Thyroid gland (tissue), 4 donors: ENCODE data around the gene DHCR24. TPM values are rescaled to one million over a fixed set of nuclear protein-coding genes. Genes with fewer than 3 reads are reported as not detected.

Experiments used
- DNase-seq, 2 donors: peaks; one replicate each; pipeline ENCODE4 v3.0.0-alpha.2; 2019
- H3K27ac ChIP-seq, 3 donors: fragments of 200-600 bp; sonication (generic); 1 replicate in 2 of 3; 2 replicates in 1 of 3; pipeline ENCODE4 v1.5.1; 2016 to 2019; ENCODE audit warnings: mild to moderate bottlenecking in 1 of 3, moderate library complexity in 1 of 3
- H3K27me3 ChIP-seq: fragments of 200-600 bp; sonication (generic); one replicate; pipeline ENCODE4 v1.5.1; 2019
- H3K36me3 ChIP-seq, 2 donors: fragments of 200-600 bp; sonication (generic); one replicate each; pipeline ENCODE4 v1.5.1; 2016 to 2019
- H3K4me1 ChIP-seq, 2 donors: fragments of 200-600 bp; sonication (generic); one replicate each; pipeline ENCODE4 v1.5.1; 2017 to 2019
- H3K4me3 ChIP-seq, 3 donors: fragments of 200-600 bp; sonication (generic); replicated peaks in 1 of 3; 1 replicate in 2 of 3; 2 replicates in 1 of 3; pipeline ENCODE4 v1.5.1; 2016; ENCODE audit warnings: mild to moderate bottlenecking in 1 of 3
- H3K9me3 ChIP-seq: fragments of 200-600 bp; sonication (generic); one replicate; pipeline ENCODE4 v1.5.1; 2017
- POLR2A ChIP-seq, 2 donors: fragments of 450-650 bp; IDR thresholded peaks; one replicate each; pipeline ENCODE4 v1.6.1; 2017; ENCODE audit warnings: antibody characterized with exemption in 2 of 2, mild to moderate bottlenecking in 2 of 2, moderate library complexity in 1 of 2
- WGBS, 2 donors: methylation state at CpG; one replicate each; pipeline ENCODE4 v1.1.5; 2017; 5-methylcytosine and 5-hydroxymethylcytosine counted together
- intact Hi-C: fragments of 100-400 bp; cut with DNase I; formaldehyde crosslinking; loops from one replicate; pipeline ENCODE4 v1.15.1; 2023
- total RNA-seq, 4 donors: library from RNA; depleted of rRNA; stranded (reverse); fragments of >200 nt; gene quantifications; one replicate each; pipeline ENCODE4 v1.2.3, GENCODE V29; 2016
- TF ChIP-seq, protein P1 (sequence below), 6 experiments: fragments of 200-600 bp in 3 of 6; fragments of 450-650 bp in 3 of 6; sonication (generic) in 3 of 6; IDR thresholded peaks; one replicate each; pipeline ENCODE4 v1.5.1; 2016 to 2019; ENCODE audit warnings: antibody characterized with exemption in 6 of 6, mild to moderate bottlenecking in 2 of 6, inconsistent platforms in 1 of 6, moderate library complexity in 1 of 6

DHCR24 gene
- total RNA-seq, 4 donors from 2014 or later = 22.4 to 82.2 (median 40.4) TPM

GRCh38 chr1:54853096-54853792, 33.8 kb downstream of the DHCR24 start:
- TF ChIP-seq, protein P1, sequence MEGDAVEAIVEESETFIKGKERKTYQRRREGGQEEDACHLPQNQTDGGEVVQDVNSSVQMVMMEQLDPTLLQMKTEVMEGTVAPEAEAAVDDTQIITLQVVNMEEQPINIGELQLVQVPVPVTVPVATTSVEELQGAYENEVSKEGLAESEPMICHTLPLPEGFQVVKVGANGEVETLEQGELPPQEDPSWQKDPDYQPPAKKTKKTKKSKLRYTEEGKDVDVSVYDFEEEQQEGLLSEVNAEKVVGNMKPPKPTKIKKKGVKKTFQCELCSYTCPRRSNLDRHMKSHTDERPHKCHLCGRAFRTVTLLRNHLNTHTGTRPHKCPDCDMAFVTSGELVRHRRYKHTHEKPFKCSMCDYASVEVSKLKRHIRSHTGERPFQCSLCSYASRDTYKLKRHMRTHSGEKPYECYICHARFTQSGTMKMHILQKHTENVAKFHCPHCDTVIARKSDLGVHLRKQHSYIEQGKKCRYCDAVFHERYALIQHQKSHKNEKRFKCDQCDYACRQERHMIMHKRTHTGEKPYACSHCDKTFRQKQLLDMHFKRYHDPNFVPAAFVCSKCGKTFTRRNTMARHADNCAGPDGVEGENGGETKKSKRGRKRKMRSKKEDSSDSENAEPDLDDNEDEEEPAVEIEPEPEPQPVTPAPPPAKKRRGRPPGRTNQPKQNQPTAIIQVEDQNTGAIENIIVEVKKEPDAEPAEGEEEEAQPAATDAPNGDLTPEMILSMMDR (IDR thresholded peaks at IDR 0.05) = no peak
- no peak for TF ChIP-seq POLR2A (IDR thresholded peaks at IDR 0.05)
- Histone ChIP-seq H3K4me1 (no peaks in the 10 kb centered on the region), H3K27me3 (no peaks in the 10 kb centered on the region), H3K36me3 (peaks cover 0 to 17% of the 10 kb centered on the region in 2 donors), H3K27ac (no peak overlapping the region), H3K4me3 (no peak overlapping the region), H3K9me3 (no peaks in the 10 kb centered on the region)
- WGBS, 2 donors = 91 to 97% methylated on average over 9 of the region's 9 CpGs
- no peak for DNase-seq
- intact Hi-C loops = no loop called here

DNA sequence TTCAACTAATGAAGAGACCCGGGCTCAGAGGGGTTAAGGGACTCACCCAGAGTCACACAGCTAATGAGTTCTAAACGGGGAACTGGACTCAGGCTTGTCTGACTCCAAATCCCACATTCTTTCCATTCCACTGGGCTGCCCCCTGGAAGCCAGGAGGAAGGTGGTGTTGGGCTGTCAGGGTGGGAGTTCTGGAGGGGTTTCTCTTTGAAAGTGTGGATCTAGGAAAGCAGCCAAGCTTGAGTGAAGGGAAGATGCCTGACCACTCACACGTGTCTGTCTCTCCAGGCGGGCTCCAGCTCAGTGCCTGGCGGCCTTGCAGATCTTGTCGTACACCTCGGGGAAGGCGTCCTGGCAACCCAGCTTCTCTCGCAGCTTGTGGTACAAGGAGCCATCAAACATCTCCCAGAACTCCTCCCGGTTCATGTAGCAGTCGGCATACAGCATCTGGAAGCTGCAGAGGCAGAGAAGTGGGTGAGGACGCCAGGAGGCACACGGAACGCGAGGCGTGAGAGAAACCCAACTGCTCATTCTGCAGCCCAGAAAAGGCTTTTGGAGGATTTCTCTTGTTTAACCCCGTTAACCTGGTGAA, 35.0 kb downstream of the DHCR24 start:
- H3K36me3 ChIP-seq = peaks cover 0 to 17% of the 10 kb centered on the region in 2 donors
- intact Hi-C loops = no loop called here

GRCh38 chr1:54851406-54851805, 35.6 kb downstream of the DHCR24 start:
- WGBS, 2 donors = 83 to 100% methylated on average over 2 to 9 of the region's 9 CpGs
- peaks cover 0 to 17% of the 10 kb centered on the region in 2 donors for H3K36me3 ChIP-seq
- intact Hi-C loops = no loop called here
- no peak overlapping the region for H3K27ac ChIP-seq
- H3K4me1 ChIP-seq = no peaks in the 10 kb centered on the region
- H3K9me3 ChIP-seq = no peaks in the 10 kb centered on the region
- no peak for DNase-seq
- H3K27me3 ChIP-seq = no peaks in the 10 kb centered on the region
- H3K4me3 ChIP-seq = no peak overlapping the region
- TF ChIP-seq POLR2A (IDR thresholded peaks at IDR 0.05) = no peak
- TF ChIP-seq, protein P1 (IDR thresholded peaks at IDR 0.05) = no peak

More for the DNA sequence above, 35.0 kb downstream of the DHCR24 start:
- 75 to 89% methylated on average over 17 of the region's 17 CpGs for WGBS, 2 donors
- no peaks in the 10 kb centered on the region for H3K4me1 ChIP-seq
- H3K27me3 ChIP-seq = no peaks in the 10 kb centered on the region
- peak in 1 of 2 donors; percentile 29 for DNase-seq
- no peak for TF ChIP-seq POLR2A (IDR thresholded peaks at IDR 0.05)
- TF ChIP-seq, protein P1 (IDR thresholded peaks at IDR 0.05) = no peak
- no peak overlapping the region for H3K4me3 ChIP-seq
- no peaks in the 10 kb centered on the region for H3K9me3 ChIP-seq
- H3K27ac ChIP-seq = no peak overlapping the region

DNA sequence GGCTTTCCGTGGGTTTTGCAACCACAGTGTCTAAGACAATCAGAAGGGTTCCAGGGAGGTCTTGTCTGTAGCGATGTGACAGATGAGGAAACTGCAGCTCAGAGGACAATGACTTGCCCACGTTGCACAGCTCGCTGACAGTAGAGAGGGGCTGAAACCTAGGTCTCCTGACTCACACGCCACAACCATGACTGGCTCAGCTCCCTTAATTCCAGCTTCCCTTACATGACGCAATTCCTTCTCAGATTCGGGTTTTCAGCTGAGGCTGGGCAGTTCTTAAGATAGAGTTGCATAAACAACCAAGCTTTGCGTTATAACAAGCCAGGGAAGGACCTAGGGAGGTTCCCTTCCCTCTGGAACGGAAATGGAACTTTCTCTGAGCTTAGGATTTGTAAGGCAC, 36.3 kb downstream of the DHCR24 start:
- H3K27me3 ChIP-seq = no peaks in the 10 kb centered on the region
- H3K4me1 ChIP-seq = no peaks in the 10 kb centered on the region
- no peaks in the 10 kb centered on the region for H3K9me3 ChIP-seq
- DNase-seq = no peak
- no peak for TF ChIP-seq POLR2A (IDR thresholded peaks at IDR 0.05)
- TF ChIP-seq, protein P1 (IDR thresholded peaks at IDR 0.05) = no peak
- intact Hi-C loops = no loop called here
- H3K4me3 ChIP-seq = no peak overlapping the region
- H3K27ac ChIP-seq = no peak overlapping the region
- peaks cover 0 to 17% of the 10 kb centered on the region in 2 donors for H3K36me3 ChIP-seq
- 88% methylated on average over 9 of the region's 9 CpGs for WGBS, 2 donors

DNA sequence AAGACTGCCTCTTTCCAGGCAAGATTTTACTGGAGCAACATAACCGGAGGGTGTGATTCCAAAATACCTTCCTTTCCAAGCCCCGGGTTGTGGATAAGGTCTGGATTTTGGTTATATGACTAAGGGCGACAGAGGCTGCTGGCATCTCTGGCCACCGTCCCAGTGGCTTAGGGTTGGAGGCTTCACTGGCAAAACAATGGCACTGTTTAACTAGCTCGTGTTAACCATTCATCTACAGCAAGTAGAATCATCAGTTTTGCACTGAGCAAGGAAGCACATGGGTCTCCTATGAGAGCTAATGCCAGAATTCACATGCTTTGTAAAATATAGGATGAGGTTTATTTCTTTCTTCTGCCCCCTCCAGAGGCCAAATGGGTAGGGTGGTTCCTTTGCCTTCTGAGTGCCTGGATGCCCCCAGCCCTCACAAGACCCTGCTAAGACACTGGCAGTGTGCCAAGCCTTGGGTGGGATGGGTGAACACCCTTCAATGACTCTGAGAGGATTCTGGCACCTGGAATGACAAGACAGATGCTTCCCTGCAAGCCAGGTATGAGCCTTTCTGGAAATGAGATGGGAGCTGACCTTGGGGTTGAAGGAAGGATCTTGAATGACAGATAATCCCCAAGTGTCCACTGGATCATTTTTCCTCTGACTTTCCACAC, 36.8 kb downstream of the DHCR24 start:
- Histone ChIP-seq H3K27me3 (no peaks in the 10 kb centered on the region), H3K36me3 (peaks cover 0 to 17% of the 10 kb centered on the region in 2 donors), H3K4me1 (no peaks in the 10 kb centered on the region), H3K4me3 (no peak overlapping the region), H3K27ac (no peak overlapping the region), H3K9me3 (no peaks in the 10 kb centered on the region)
- DNase-seq = no peak
- WGBS, 2 donors = 62 to 85% methylated on average over 5 of the region's 5 CpGs
- no peak for TF ChIP-seq POLR2A (IDR thresholded peaks at IDR 0.05)
- TF ChIP-seq, protein P1 (IDR thresholded peaks at IDR 0.05) = no peak
- intact Hi-C loops = no loop called here
